Activated CD4-positive, CD25-positive, alpha-beta regulatory T cell treated with anti-CD3 and anti-CD28 coated beads, Interleukin-2, amount 50 U/mL, for 24 hours (primary cell): ENCODE data around the gene PNPLA7.
"Not testable (repeated sequence)": the region's sequence is repeated elsewhere in the genome, so short reads cannot be mapped to it uniquely, and the experiment has no call there.

Source experiments
- ATAC-seq, 2 donors: fragments of 150-1000 bp; cut with Tn5 transposase; one replicate each; pipeline ENCODE4 v1.10.0; 2021; ENCODE audit warnings: mild to moderate bottlenecking in 1 of 2, moderate library complexity in 1 of 2

PNPLA7 gene

DNA sequence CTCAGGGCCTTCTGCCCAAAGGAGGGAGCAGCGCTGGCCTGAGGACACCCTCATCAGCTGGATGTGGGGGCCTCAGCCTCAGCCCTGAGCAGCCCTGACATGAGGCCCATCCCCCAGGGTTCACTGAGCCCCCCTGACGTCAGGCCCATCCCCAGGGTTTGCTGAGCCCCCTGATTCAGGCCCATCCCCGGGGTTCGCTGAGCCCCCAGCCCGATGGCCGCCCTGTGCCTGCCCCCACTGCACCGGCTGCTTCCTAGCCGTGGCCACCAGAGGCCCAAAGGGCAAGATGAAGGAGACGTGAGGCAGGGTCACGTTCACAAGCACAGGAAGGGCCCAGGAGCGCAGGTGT is 71.6 kb downstream of the PNPLA7 start:
- ATAC-seq = no peak

- no peak for ATAC-seq
These were observed 72.2 kb downstream of the PNPLA7 start for GRCh38 chr9:137477778-137478612.

DNA sequence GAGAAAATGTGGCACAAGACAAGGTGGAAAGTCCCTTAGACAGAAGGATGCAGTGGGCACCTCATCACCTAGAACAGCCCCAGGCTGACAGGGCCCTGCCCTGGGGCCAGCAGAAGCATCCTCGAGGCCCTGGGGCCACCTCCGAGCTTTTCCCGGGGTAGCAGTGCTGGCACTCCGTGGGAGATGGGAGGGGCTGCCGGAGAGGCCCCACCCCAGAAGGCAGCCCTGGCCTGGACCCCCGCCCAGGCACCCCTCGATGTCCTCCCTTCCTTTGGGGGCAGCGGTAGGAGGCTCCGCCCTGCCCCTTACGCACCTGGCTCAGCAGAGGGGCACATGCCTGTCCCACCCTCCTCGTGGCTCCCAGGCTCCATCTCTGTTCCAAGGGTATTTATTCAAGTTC is 73.3 kb downstream of the PNPLA7 start:
- ATAC-seq = no peak

- ATAC-seq = no peak
These were observed 74.5 kb downstream of the PNPLA7 start for GRCh38 chr9:137475666-137476065.

DNA sequence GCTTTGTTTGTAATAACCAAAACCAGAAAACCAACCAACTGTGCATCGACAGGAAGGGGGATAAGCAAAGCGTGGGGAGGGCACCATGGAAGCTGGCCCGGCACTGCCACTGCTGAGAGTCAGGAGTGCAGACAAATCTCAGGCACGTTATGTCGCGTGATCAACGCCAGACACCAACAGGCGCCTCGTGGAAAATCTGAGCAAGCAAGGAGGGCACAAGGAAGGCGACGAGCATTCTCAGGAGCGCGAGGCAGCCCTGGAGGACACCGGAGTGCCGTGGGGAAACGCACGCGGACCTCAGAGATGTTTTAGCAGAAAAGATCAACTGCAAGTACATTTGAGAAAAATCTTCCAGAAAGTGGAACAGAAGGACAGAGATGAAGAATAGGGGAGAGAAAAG is 75.9 kb downstream of the PNPLA7 start:
- no peak for ATAC-seq

DNA sequence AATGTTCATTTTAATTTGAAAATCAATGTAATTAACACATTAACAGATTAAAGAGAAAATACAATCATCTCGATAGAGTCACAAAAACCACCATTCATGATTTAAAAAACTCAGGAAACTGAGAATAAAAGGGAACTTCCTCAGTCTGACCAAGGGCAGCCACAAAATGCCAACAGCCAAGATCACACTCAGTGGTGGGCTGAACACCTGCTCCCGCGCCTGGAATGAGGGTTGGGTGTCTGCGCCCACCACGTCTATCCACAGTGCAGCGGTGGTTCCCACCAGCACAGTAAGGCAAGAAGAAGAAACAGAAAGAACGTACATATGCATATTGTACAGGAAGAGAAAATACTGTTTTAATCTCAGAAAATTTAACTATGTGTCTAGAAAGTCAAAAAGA is 79.4 kb downstream of the PNPLA7 start:
- no peak for ATAC-seq

GRCh38 chr9:137467896-137468295 is 82.3 kb downstream of the PNPLA7 start:
- no peak for ATAC-seq

- no peak for ATAC-seq
These were observed 83.0 kb downstream of the PNPLA7 start for GRCh38 chr9:137467161-137467581.

DNA sequence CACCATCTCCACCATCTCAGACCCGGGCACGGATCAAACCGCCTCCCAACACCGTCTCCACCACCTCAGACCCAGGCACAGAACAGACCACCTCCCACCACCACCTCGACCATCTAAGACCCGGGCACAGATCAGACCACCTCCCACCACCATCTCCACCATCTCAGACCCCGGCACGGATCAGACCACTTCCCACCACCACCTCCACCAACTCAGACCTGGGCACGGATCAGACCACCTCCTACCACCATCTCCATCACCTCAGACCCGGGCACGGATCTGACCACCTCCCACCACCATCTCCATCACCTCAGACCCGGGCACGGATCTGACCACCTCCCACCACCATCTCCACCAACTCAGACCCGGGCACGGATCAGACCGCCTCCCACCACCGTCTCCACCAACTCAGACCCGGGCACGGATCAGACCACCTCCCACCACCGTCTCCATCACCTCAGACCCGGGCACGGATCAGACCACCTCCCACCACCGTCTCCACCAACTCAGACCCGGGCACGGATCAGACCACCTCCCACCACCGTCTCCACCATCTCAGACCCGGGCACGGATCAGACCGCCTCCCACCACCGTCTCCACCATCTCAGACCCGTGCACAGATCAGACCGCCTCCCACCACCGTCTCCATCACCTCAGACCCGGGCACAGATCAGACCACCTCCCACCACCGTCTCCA is 83.7 kb downstream of the PNPLA7 start:
- not testable (repeated sequence) for ATAC-seq

- ATAC-seq = no peak
These were observed 84.3 kb downstream of the PNPLA7 start for GRCh38 chr9:137465720-137466388.

GRCh38 chr9:137465000-137465719 is 85.0 kb downstream of the PNPLA7 start:
- ATAC-seq = no peak

- ATAC-seq = no peak
These were observed 85.8 kb downstream of the PNPLA7 start for GRCh38 chr9:137464291-137464999.

- no peak for ATAC-seq
These were observed 86.3 kb downstream of the PNPLA7 start for GRCh38 chr9:137463931-137464290.

GRCh38 chr9:137462986-137463930 is 86.9 kb downstream of the PNPLA7 start:
- ATAC-seq = no peak

GRCh38 chr9:137462396-137462985 is 87.7 kb downstream of the PNPLA7 start:
- ATAC-seq = no peak

DNA sequence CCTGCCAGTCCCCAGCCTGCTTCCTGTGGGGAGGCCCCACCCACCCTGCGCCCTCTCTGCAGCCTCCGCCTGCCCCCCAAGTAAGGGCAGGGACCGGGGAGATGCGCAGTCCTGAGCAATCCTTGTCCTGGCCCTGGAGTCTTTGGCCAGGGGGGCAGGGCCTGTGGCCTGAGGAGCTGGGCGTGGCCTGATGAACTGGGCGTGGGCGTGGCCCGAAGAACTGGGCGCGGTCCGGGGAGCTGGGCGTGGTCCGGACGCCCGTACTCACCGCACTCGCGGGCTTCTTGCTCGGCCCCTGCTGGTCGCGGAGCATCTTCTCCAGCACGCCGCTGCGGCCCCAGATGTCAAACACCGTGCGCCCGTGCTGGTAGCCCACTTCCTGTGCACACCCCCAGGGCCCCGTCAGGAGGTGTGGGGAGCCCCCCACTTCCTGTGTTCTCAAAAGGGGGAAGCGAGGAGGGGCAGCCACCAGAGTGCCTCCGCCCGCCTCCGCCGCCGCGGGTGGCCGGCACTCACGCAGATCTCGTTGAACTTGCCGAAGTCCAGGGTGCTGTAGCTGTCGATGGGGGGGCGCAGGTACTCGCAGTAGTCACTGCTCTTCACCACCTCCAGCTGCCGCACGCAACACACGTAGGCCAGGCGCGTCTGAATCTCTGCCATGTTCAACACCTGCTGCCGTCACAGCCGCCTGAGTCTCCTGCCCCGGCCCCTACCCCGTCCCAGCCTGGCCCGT is 88.4 kb downstream of the PNPLA7 start:
- peak; percentile 74 to 75 for ATAC-seq

GRCh38 chr9:137461316-137461662 is 88.9 kb downstream of the PNPLA7 start:
- no peak for ATAC-seq

GRCh38 chr9:137460363-137461315 is 89.6 kb downstream of the PNPLA7 start:
- no peak for ATAC-seq
